ENCODE data around the gene FER1L5. TPM values are rescaled to one million over a fixed set of nuclear protein-coding genes. Genes with fewer than 3 reads are reported as not detected.

Gene FER1L5
- total and polyA plus RNA-seq, 2 of the 8 experiments (the other 6 are each of a cell fraction or from before 2014, with no cell fraction given) = 0.23 to 0.88 TPM

- FAIRE-seq = no peak
- H3K23ac ChIP-seq (ENCODE audit: insufficient read length) = no peak overlapping the region
- ChIA-PET POLR2A (ENCODE audit: partially characterized antibody) (interaction anchor here (0.9 kb wide), 1 partner anchor 11 kb away, joined by 4 read pairs; no protein-coding TSS in a partner anchor), CTCF (ENCODE audit: partially characterized antibody) (interaction anchor here (0.8 to 1.9 kb wide), 3 partner anchors 13 to 117 kb away, joined by 3 to 6 read pairs (median 4); no protein-coding TSS in a partner anchor)
- no peak overlapping the region for H2AFZ ChIP-seq (ENCODE audit: low read length)
- H4K8ac ChIP-seq (ENCODE audit: extremely low read depth, insufficient read depth, low read length) = no peak overlapping the region
- H3K9me3 ChIP-seq (ENCODE audit: insufficient read depth in 2 of 2, low read depth in 1 of 2, low read length in 1 of 2) = peaks cover 0 to 4% of the 10 kb centered on the region in 2 experiments; a peak in 2 of 4 replicates
- H4K91ac ChIP-seq (replicated peaks; ENCODE audit: insufficient read length, low read length) = no peak overlapping the region
- H2BK120ac ChIP-seq (replicated peaks; ENCODE audit: low read depth, low read length) = no peak overlapping the region
- no peaks in the 10 kb centered on the region for H4K20me1 ChIP-seq (replicated peaks in 1 of 2; ENCODE audit: control insufficient read depth in 1 of 2, insufficient read depth in 2 of 2, low read length in 2 of 2)
- H2AK5ac ChIP-seq (ENCODE audit: low read depth, low read length) = no peak overlapping the region
- H2BK15ac ChIP-seq (ENCODE audit: low read length) = no peak overlapping the region
- H3K36me3 ChIP-seq (ENCODE audit: control insufficient read depth in 2 of 4, insufficient read depth in 4 of 4, low read length in 3 of 4) = no peaks in the 10 kb centered on the region
- no peak overlapping the region for H3K27ac ChIP-seq (ENCODE audit: low read depth, low read length)
- H3K4me2 ChIP-seq (ENCODE audit: insufficient read depth in 1 of 2, low read depth in 2 of 2, low read length in 2 of 2) = no peak overlapping the region
- no peak overlapping the region for H3K9ac ChIP-seq (replicated peaks in 1 of 4; ENCODE audit: extremely low read depth in 1 of 4, low read depth in 3 of 4, low read length in 3 of 4)
- 89% methylated on average over 3 of the region's 3 CpGs; no CpG with 5 or more reads in 1 of the 2 experiments for WGBS, 2 experiments (ENCODE audit: extremely low coverage in 1 of 2, insufficient coverage in 1 of 2, insufficient read length in 1 of 2, insufficient replicate concordance in 2 of 2, low coverage in 1 of 2, low lambda C conversion rate in 2 of 2, missing lambda C conversion rate in 1 of 2)
- no peak overlapping the region for H4K5ac ChIP-seq (ENCODE audit: insufficient read length, low read depth, low read length)
- H3K79me2 ChIP-seq (ENCODE audit: control insufficient read depth in 1 of 2, insufficient read depth in 2 of 2, low read length in 2 of 2) = no peaks in the 10 kb centered on the region
- H3K56ac ChIP-seq (replicated peaks; ENCODE audit: insufficient read length, low read depth, low read length) = no peak overlapping the region
- no peak overlapping the region for H2BK20ac ChIP-seq (ENCODE audit: low read length)
- no peaks in the 10 kb centered on the region for H3K23me2 ChIP-seq (ENCODE audit: low read depth, low read length)
- H3K79me1 ChIP-seq (ENCODE audit: low read depth, low read length) = no peaks in the 10 kb centered on the region
- no peak overlapping the region for H3K14ac ChIP-seq (ENCODE audit: insufficient read length)
- no peak overlapping the region for H3K4ac ChIP-seq (replicated peaks; ENCODE audit: insufficient read length, low read depth, low read length)
- no peak overlapping the region for H3K18ac ChIP-seq (ENCODE audit: extremely low read depth, low read length)
- no peaks in the 10 kb centered on the region for H3K27me3 ChIP-seq (replicated peaks in 1 of 4; ENCODE audit: control insufficient read depth in 3 of 4, extremely low read depth in 1 of 4, insufficient read depth in 3 of 4, low read length in 3 of 4)
- H3K4me3 ChIP-seq (ENCODE audit: extremely low read depth in 1 of 4, insufficient read depth in 2 of 4, low read depth in 3 of 4, low read length in 4 of 4) = no peak overlapping the region
- no peaks in the 10 kb centered on the region; a peak in 1 of 7 replicates for H3K4me1 ChIP-seq (replicated peaks in 1 of 4; ENCODE audit: control insufficient read depth in 3 of 4, insufficient read depth in 4 of 4, low read length in 3 of 4)
- H2BK12ac ChIP-seq (ENCODE audit: low read depth, low read length) = no peak overlapping the region
- no peak overlapping the region for H2BK5ac ChIP-seq (ENCODE audit: low read depth, low read length)
- no peak for DNase-seq (ENCODE audit: low read depth in 1 of 2, low spot score in 2 of 2)
- TF ChIP-seq TCF12 (IDR thresholded peaks at IDR 0.05; ENCODE audit: low read depth, low read length) (no peak), CREB1 (IDR thresholded peaks at IDR 0.05) (no peak), GTF2F1 (IDR thresholded peaks at IDR 0.05; ENCODE audit: borderline replicate concordance, low read depth, low read length) (no peak), ZNF274 (IDR thresholded peaks at IDR 0.05; ENCODE audit: borderline replicate concordance, extremely low read depth, low read length) (no peak), CEBPB (IDR thresholded peaks at IDR 0.05; ENCODE audit: low read depth, low read length) (no peak), CHD2 (IDR thresholded peaks at IDR 0.05; ENCODE audit: low read length) (no peak), HDAC6 (IDR thresholded peaks at IDR 0.05; ENCODE audit: low read depth, low read length) (no peak), POLR2A (IDR thresholded peaks at IDR 0.05; ENCODE audit: control extremely low read depth in 1 of 2, low read depth in 2 of 2, low read length in 2 of 2) (no peak), FOSL1 (IDR thresholded peaks at IDR 0.05; ENCODE audit: insufficient read depth, low read depth, low read length) (no peak), CTCF (IDR thresholded peaks at IDR 0.05; ENCODE audit: control extremely low read depth in 1 of 3, insufficient read depth in 1 of 3, low read depth in 1 of 3, low read length in 3 of 3) (no peak), RAD21 (IDR thresholded peaks at IDR 0.05 in 1 of 2, conservative IDR thresholded peaks at IDR 0.05 in 1 of 2; ENCODE audit: low read depth in 2 of 2, low read length in 2 of 2) (no peak), NANOG (IDR thresholded peaks at IDR 0.05; ENCODE audit: insufficient read depth, low read depth, low read length, poor library complexity, severe bottlenecking) (no peak)
Observed at GRCh38 chr2:96665083-96665569, 22.6 kb downstream of the FER1L5 start.
